HG02798 (cell line): Measurements from ENCODE around the gene KLHDC4.

Experiments used
- ATAC-seq: cut with Tn5 transposase; IDR thresholded peaks from one replicate; pipeline ENCODE4 v1.9.1; 2021; ENCODE audit warnings: mild to moderate bottlenecking; ENCODE audit not compliant: unreplicated experiment, poor library complexity

The KLHDC4 gene

DNA sequence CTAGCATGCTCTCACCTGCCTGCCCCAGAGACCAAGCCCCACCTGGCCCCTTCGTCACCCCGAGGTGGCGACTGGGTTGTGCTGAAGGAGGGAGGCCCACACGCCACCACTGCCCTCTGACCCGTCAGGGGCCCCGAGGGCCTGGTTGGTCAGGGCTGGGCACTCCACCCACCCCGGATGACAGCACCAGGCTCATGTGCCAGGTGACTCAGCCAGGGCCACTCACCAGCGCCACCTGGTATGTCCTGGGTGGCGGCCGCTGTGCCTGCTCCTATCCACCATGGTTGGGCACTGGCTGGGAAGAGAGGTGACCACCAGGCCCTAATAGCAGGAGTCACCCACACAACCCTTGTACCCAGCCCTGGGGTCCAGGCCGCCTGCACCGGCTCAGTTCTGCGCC, 94.6 kb downstream of the KLHDC4 start:
- ATAC-seq, result no peak

DNA sequence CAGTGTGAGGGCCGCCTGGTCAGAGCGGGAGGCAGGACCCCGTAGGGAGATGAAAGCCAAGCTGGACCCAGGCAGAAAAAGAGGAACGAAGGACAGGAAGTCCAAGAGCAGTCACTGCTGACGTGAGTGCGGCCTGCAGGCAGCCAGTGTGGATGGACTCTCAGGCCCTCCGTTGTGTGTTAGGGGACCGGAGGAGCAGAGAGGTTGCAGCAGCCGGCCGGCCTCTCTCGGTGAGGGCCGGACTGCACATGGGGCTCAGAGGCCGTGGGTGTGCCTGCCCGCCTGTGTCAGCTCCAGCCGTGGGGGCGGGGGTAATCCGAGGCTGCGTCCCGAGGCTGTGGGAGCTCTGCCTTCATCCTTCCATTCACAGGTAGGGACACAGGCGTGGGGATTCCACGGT, 96.1 kb downstream of the KLHDC4 start:
- no peak for ATAC-seq

DNA sequence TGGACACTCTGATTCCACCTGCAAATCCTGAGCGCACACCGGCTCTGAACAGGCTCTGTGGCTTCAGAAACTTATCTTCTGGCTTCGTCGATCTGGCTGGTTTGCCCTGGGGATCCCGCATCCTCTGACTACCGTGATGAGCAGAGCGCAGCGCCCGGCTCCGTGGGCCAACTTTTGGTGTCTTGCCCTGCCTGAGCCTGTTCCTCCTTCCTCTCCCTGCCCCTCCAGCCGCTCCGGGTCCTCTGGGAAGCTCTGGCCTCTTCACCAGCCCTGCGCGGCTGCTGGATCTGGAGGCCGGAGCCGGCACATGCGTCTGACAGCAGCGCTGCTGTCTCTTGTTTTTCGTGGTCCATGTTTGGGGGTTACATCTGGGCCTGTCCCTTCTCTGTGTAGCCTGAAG, 97.8 kb downstream of the KLHDC4 start:
- no peak for ATAC-seq

DNA sequence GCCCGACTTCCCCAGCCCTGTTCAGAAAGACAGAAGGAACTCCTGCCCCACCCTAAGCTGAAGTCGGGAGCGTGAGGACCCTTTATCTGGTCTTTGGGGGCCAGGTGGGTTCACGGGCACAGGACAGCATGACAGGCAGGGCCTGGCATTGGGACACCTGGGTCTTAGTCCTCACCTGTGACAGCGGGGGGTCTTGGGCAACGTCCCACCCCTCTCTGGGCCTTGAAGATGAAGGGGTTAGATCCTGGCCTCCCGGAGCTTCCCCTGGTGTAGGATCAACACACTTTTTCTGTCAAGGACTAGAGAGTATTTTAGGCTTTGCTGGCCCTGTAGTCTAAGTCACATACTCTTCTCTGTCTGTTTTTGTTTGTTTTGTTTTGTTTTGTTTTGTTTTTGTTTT, 98.3 kb downstream of the KLHDC4 start:
- ATAC-seq, result no peak

DNA sequence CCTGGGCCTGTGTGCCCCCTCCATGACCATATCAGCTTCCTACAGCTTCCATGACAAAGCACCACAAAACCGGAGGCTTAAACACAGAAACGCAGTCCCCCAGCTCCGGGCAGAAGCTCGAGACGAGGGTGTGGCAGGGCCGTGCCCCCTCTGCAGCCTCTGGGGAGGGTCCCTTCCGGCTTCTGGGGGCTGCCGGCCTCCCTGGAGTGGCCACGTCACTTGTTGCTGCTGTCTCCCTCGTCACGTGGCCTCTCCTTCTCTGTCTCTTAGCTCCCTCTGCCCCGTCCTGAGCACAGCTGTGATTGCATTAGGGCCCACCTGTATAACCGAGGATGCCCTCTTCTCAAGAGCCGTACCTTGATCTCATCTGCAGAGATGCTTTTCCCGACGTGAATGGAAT, 98.9 kb downstream of the KLHDC4 start:
- no peak for ATAC-seq

DNA sequence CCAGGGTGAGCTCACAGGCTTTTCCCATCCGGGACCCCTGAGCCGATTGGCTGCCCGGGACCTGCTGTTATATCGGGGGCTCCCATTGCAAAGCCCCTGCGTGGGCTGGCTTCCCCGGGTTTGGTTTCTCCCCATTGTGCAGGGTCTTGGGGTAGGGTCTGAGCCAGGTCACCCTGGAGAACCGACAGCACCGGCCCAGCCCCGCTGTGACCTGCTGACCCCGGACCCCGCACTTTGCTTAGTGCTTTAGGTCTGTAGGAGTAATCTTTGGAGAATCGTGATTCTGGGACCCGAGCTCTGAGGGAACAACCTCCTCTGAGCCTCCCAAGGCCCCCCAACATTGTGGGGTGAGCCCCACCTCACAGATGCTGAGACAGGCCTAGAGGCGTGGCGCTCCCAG, 100.6 kb downstream of the KLHDC4 start:
- ATAC-seq, result no peak

DNA sequence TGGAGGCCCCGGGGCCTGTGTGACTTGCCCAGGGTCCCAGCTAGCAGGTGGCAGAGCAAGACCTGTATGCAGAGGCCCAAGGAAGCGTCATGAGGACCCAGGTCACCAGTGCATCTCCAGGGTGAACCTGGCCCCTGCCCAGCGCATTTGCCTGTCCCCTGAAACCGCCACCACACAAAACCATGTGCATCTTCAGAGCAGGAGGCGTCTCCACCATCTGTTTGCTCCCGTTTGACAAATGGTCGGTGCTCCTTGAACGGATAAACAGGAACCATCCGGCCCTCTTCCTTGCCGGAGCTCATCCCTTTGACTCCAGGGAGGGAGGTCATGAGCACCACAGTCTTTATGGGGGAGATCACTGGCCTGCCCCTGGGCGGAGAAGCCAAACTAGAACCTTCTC, 101.0 kb downstream of the KLHDC4 start:
- ATAC-seq, result no peak

DNA sequence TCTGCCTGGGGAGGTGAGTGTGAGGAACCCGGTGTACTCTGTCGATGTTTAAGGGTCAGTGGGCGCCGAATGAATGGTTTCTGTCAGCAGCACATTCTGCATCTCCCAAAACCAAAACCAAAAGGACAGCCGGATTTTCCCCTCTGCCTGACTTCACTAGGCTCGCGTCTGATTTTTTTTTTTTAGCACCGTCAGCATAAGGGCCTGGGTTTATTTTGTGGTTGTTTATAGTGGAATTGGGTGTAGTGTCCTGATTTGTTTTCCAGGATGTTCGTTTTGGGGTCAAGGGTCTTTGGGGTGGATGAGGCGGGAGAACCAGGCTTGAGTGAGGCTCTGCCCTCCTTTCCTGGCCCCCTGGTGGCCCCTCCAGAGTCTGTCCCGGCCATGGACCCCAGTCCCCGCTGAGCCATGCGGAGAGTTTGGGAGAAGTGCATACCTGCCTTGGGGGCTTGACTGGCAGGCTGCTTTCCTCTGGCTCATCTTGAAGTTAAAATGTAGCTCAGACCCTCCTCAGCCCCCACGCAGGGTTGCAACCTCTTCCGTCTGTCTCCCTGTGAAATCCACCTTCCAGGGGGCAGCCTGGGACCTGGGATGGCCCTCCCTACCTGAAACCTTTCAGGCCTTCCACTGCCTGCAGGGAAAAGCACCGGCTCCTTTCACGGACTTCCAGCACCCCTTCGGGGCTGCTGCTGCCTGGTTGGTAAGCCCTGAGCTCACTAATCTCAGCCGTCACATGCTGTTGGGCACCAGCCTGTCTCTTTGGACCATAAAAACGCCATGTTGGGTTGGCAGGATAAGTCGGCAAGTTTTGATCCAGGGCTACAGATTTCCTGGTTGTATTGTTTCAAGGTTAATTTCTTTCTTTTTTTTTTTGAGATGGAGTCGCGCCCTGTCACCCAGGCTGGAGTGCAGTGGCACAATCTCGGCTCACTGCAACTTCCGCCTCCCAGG, 103.3 kb downstream of the KLHDC4 start:
- no peak for ATAC-seq

DNA sequence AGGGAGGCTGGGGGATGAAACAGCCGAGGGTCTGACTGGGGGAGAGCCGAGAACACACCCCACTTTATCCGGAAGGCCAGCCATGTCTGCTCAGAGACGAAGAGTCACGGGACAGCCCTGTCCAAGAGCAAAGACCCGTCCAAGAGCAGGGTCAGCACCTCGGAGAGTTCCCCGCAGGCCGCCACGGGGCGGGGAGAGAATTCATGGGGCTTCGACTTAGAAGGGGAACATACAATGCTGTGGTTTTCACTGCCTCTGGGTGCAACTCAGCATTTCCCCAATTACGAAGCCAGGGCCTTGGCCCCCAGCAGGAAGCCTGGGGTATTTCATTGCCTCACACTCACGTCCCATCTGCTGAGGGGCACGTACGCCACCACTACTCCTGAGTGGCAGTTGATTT, 104.2 kb downstream of the KLHDC4 start:
- no peak for ATAC-seq

DNA sequence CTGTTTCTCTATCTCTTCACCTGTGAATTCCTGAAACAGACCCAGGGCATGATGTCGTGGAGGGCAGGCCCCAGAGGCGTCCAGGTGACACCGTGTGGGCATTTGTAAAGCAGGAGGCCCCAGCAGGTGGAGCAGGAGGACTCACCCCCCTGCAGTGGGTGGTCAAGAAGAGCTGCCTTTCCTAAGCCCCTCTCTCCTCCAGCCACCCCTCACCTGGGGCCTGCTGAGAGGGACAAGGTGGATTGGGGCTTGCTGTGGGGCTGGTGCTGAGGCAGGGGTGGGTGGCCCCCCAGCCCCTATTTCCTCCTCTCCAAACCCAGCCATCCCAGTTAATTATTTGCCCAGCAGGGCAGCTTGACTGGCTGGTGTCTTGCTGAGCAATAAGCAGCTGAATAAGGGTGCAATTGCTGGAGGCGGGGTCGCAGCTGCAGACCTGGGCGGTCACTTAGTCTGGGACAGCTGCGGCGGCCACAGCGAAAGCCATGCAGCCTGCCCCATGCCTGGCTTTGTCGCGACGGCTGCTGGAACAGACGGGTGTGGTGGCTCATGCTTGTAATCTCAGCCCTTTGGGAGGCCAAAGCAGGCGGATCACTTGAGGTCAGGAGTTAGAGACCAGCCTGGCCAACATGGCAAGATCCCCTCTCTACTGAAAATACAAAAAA, 107.1 kb downstream of the KLHDC4 start:
- no peak for ATAC-seq
